Peyer's patch (tissue), 4 donors: ENCODE data around the gene KRT13.

ENCODE experiments used
- POLR2A ChIP-seq, 2 donors: fragments of 450-650 bp; IDR thresholded peaks; one replicate each; pipeline ENCODE4 v1.5.1; 2017; ENCODE audit warnings: antibody characterized with exemption in 2 of 2, mild to moderate bottlenecking in 2 of 2, moderate library complexity in 2 of 2
- TF ChIP-seq, protein P1 (sequence below), 6 experiments: fragments of 450-650 bp in 4 of 6; fragments of 200-600 bp in 2 of 6; sonication (generic) in 1 of 6; IDR thresholded peaks; one replicate each; pipeline ENCODE4 v1.5.1; 2017 to 2019; ENCODE audit warnings: antibody characterized with exemption in 6 of 6, mild to moderate bottlenecking in 3 of 6, moderate library complexity in 1 of 6

DNA sequence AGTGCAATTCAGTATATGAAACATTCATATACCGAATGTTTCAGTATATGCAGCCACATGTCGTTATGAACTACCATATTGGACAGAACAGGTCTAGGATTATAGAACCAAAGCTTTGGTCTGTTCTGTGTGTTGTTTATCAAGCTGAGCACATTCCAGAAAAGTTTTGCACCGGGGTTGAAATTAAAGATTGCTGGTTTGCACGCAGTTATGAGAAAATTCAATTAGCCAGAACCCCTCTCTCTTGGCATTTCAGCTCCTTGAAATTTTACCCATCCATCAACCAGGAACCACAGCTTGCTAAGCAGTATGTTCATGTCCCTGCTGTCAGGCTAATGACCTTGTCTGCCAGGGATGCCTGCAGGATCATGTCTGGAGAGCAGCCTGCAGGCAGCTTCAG is 47.7 kb downstream of the KRT13 start:
- TF ChIP-seq, protein P1, sequence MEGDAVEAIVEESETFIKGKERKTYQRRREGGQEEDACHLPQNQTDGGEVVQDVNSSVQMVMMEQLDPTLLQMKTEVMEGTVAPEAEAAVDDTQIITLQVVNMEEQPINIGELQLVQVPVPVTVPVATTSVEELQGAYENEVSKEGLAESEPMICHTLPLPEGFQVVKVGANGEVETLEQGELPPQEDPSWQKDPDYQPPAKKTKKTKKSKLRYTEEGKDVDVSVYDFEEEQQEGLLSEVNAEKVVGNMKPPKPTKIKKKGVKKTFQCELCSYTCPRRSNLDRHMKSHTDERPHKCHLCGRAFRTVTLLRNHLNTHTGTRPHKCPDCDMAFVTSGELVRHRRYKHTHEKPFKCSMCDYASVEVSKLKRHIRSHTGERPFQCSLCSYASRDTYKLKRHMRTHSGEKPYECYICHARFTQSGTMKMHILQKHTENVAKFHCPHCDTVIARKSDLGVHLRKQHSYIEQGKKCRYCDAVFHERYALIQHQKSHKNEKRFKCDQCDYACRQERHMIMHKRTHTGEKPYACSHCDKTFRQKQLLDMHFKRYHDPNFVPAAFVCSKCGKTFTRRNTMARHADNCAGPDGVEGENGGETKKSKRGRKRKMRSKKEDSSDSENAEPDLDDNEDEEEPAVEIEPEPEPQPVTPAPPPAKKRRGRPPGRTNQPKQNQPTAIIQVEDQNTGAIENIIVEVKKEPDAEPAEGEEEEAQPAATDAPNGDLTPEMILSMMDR (IDR thresholded peaks at IDR 0.05) = no peak
- no peak for TF ChIP-seq POLR2A (IDR thresholded peaks at IDR 0.05)
